HEK293T (cell line): ENCODE measurements around the gene PDLIM1.
A peak's percentile ranks its signal among the peaks of the same experiment; 100 is the strongest.

ENCODE experiments used
- CTCF ChIA-PET: fragments of 350-600 bp; formaldehyde crosslinking; extraction: SDS; loops from one replicate; lab custom pipeline; 2021; ENCODE audit warnings: antibody characterized with exemption, inconsistent platforms; lab: Yijun Ruan, JAX
- POLR2A ChIA-PET: fragments of 350-600 bp; formaldehyde crosslinking; extraction: SDS; loops from one replicate; lab custom pipeline; 2020; ENCODE audit warnings: antibody characterized with exemption, inconsistent platforms; lab: Yijun Ruan, JAX
- DNase-seq: peaks from one replicate; pipeline ENCODE4 v3.0.0; 2012; ENCODE audit warnings: mixed read lengths; ENCODE audit errors: extremely low spot score
- ARNT ChIP-seq: fragments of 450-650 bp; IDR thresholded peaks from 2 replicates; pipeline ENCODE4 v1.6.1; 2017; ENCODE audit warnings: mild to moderate bottlenecking
- BHLHE40 ChIP-seq: fragments of 450-650 bp; IDR thresholded peaks from 2 replicates; pipeline ENCODE4 v1.6.1; 2016; ENCODE audit warnings: mild to moderate bottlenecking, moderate library complexity, borderline replicate concordance
- CTBP1 ChIP-seq: fragments of 450-650 bp; IDR thresholded peaks from 2 replicates; pipeline ENCODE4 v1.6.1; 2016; ENCODE audit warnings: borderline replicate concordance
- ELF4 ChIP-seq: fragments of 450-650 bp; IDR thresholded peaks from 2 replicates; pipeline ENCODE4 v1.6.1; 2017; ENCODE audit warnings: antibody characterized with exemption
- FOXA1 ChIP-seq: fragments of 450-650 bp; IDR thresholded peaks from 2 replicates; pipeline ENCODE4 v1.6.1; 2016; ENCODE audit warnings: mild to moderate bottlenecking
- FOXK2 ChIP-seq: fragments of 450-650 bp; IDR thresholded peaks from 2 replicates; pipeline ENCODE4 v1.6.1; 2016; ENCODE audit warnings: mild to moderate bottlenecking
- FOXM1 ChIP-seq: fragments of 450-650 bp; IDR thresholded peaks from 2 replicates; pipeline ENCODE4 v1.6.1; 2017; ENCODE audit warnings: mild to moderate bottlenecking, borderline replicate concordance
- HDGF ChIP-seq: fragments of 450-650 bp; IDR thresholded peaks from 2 replicates; pipeline ENCODE4 v1.6.1; 2017; ENCODE audit warnings: antibody characterized with exemption, borderline replicate concordance
- L3MBTL2 ChIP-seq: fragments of 450-650 bp; conservative IDR thresholded peaks from 2 replicates; pipeline ENCODE4 v1.6.1; 2016; ENCODE audit warnings: mild to moderate bottlenecking
- LEF1 ChIP-seq: fragments of 450-650 bp; IDR thresholded peaks from 2 replicates; pipeline ENCODE4 v1.6.1; 2017; ENCODE audit warnings: mild to moderate bottlenecking, borderline replicate concordance
- NFRKB ChIP-seq: fragments of 450-650 bp; IDR thresholded peaks from 2 replicates; pipeline ENCODE4 v1.6.1; 2016; ENCODE audit warnings: mild to moderate bottlenecking, moderate library complexity
- PKNOX1 ChIP-seq: fragments of 450-650 bp; IDR thresholded peaks from 2 replicates; pipeline ENCODE4 v1.6.1; 2016
- SP1 ChIP-seq: fragments of 450-650 bp; IDR thresholded peaks from 2 replicates; pipeline ENCODE4 v1.6.1; 2017
- SUZ12 ChIP-seq: fragments of 450-650 bp; IDR thresholded peaks from 2 replicates; pipeline ENCODE4 v1.6.1; 2016; ENCODE audit warnings: mild to moderate bottlenecking
- TARDBP ChIP-seq: fragments of 450-650 bp; IDR thresholded peaks from 2 replicates; pipeline ENCODE4 v1.6.1; 2016
- ZNF384 ChIP-seq: fragments of 450-650 bp; IDR thresholded peaks from 2 replicates; pipeline ENCODE4 v1.6.1; 2016

Gene PDLIM1

GRCh38 chr10:95290461-95291364 is at the start of gene PDLIM1:
Gene PDLIM1 (minus strand): TSS chr10:95291003. CDS start chr10:95290915, 88 bp downstream.
- ChIA-PET CTCF (no interaction called here), POLR2A (interaction anchor here (1.4 kb wide), 1 partner anchor 17 kb away, joined by 3 read pairs; no protein-coding TSS in a partner anchor)
- peak; percentile 88 for DNase-seq
- no peak for TF ChIP-seq FOXM1
- TF ChIP-seq HDGF: no peak
- TF ChIP-seq TARDBP: no peak
- no peak for TF ChIP-seq SP1
- TF ChIP-seq PKNOX1: no peak

GRCh38 chr10:95339863-95340262 is 49.1 kb upstream of the PDLIM1 start:
- no peak for DNase-seq
- POLR2A ChIA-PET: no interaction called here
- TF ChIP-seq CTBP1 (no peak), FOXA1 (no peak), HDGF (no peak), SUZ12 (no peak), L3MBTL2 (no peak), BHLHE40 (no peak), LEF1 (no peak), ZNF384 (no peak), ARNT (no peak), FOXM1 (no peak), FOXK2 (no peak), NFRKB (no peak), ELF4 (no peak), PKNOX1 (no peak), TARDBP (no peak)
- CTCF ChIA-PET: interaction anchor here (0.6 kb wide), 1 partner anchor 34 kb away, joined by 5 read pairs; no protein-coding TSS in a partner anchor

GRCh38 chr10:95337423-95338160 is 46.8 kb upstream of the PDLIM1 start:
- TF ChIP-seq FOXA1: no peak
- TF ChIP-seq ZNF384: no peak
- TF ChIP-seq SUZ12: no peak
- no peak for TF ChIP-seq LEF1
- TF ChIP-seq FOXM1: no peak
- TF ChIP-seq BHLHE40: no peak
- no peak for TF ChIP-seq HDGF
- no peak for TF ChIP-seq CTBP1
- no peak for TF ChIP-seq L3MBTL2
- TF ChIP-seq PKNOX1: no peak
- no peak for TF ChIP-seq SP1
- no peak for TF ChIP-seq NFRKB
- no peak for TF ChIP-seq TARDBP
- no peak for TF ChIP-seq ARNT
- no peak for TF ChIP-seq FOXK2
- no peak for DNase-seq
- CTCF ChIA-PET: no interaction called here
- POLR2A ChIA-PET: no interaction called here

- CTCF ChIA-PET: no interaction called here
- POLR2A ChIA-PET: no interaction called here
- no peak for DNase-seq
- TF ChIP-seq SP1 (no peak), ARNT (no peak)
Measured at GRCh38 chr10:95336702-95337101, 45.9 kb upstream of the PDLIM1 start.

- ChIA-PET POLR2A (no interaction called here), CTCF (no interaction called here)
- no peak for DNase-seq
- no peak for TF ChIP-seq HDGF
- no peak for TF ChIP-seq TARDBP
- TF ChIP-seq ARNT: no peak
- TF ChIP-seq FOXA1: no peak
- no peak for TF ChIP-seq FOXM1
- TF ChIP-seq CTBP1: no peak
- no peak for TF ChIP-seq ZNF384
- no peak for TF ChIP-seq L3MBTL2
- no peak for TF ChIP-seq SP1
- no peak for TF ChIP-seq PKNOX1
- no peak for TF ChIP-seq ELF4
- TF ChIP-seq FOXK2: no peak
- no peak for TF ChIP-seq NFRKB
Measured at GRCh38 chr10:95335933-95336699, 45.3 kb upstream of the PDLIM1 start.
